NB4 (cell line): Measurements from ENCODE around the gene PCYT1A.

Experiments
- DNase-seq: peaks from one replicate; pipeline ENCODE4 v3.0.0; 2010; ENCODE audit warnings: low read depth
- H3K4me3 ChIP-seq: one replicate; pipeline ENCODE4 v1.5.1; 2011; ENCODE audit warnings: mild to moderate bottlenecking, low read depth, low read length, moderate library complexity
- CTCF ChIP-seq: IDR thresholded peaks from one replicate; pipeline ENCODE4 v1.5.1; 2012; ENCODE audit warnings: low read depth, low read length
- MYC ChIP-seq: IDR thresholded peaks from 2 replicates; pipeline ENCODE4 v1.6.1; 2011; ENCODE audit warnings: low read depth, low read length
- POLR2A ChIP-seq: IDR thresholded peaks from 2 replicates; pipeline ENCODE4 v1.6.1; 2011; ENCODE audit warnings: mild to moderate bottlenecking; ENCODE audit not compliant: insufficient read length; ENCODE audit errors: extremely low read depth
- TF ChIP-seq, protein P1 (sequence below): IDR thresholded peaks from 2 replicates; pipeline ENCODE4 v1.6.1; 2011; ENCODE audit warnings: low read depth, low read length

The PCYT1A gene

DNA sequence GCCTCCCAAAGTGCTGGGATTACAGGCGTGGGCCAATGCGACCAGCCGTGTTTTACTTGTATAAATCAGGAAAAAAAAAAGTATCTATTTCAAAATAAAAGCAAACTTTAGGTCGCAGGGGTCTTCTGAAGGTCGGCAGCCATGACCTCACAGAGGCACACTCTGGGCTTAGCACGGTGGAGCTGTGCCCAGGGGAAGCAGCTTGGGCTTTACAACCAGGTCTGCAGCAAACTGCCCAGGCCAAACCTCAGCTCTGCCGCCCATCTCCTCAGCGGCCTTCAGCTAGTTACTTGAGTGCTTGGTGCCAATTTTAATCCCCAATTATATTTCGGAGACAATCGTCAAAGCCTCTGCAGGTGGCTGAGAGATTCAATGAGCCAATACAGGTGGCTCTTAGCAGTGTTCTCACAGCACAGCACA, 106.4 kb downstream of the PCYT1A start:
- TF ChIP-seq, protein P1, sequence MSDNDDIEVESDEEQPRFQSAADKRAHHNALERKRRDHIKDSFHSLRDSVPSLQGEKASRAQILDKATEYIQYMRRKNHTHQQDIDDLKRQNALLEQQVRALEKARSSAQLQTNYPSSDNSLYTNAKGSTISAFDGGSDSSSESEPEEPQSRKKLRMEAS = no peak
- TF ChIP-seq MYC = no peak
- TF ChIP-seq CTCF = no peak
- TF ChIP-seq POLR2A = no peak
- peak; percentile 36 for DNase-seq
- no peak overlapping the region for H3K4me3 ChIP-seq

- no peak for DNase-seq
- TF ChIP-seq MYC (no peak), POLR2A (no peak), CTCF (no peak)
- TF ChIP-seq, protein P1 = no peak
- no peak overlapping the region for H3K4me3 ChIP-seq
These were observed 107.2 kb downstream of the PCYT1A start for GRCh38 chr3:196180346-196180745.
